ENCODE data around the gene FOXC1. TPM values are rescaled to one million over a fixed set of nuclear protein-coding genes. Genes with fewer than 3 reads are reported as not detected.

Gene FOXC1
- total and polyA plus RNA-seq, 9 of the 15 experiments (the other 6 are each of a cell fraction or from before 2014, with no cell fraction given), result not detected

GRCh38 chr6:1591243-1591642, 18.5 kb upstream of the FOXC1 start (continued):
- TF ChIP-seq DEAF1 (CRISPR knock-in tag; IDR thresholded peaks at IDR 0.05) (no peak), PKNOX1 (IDR thresholded peaks at IDR 0.05) (no peak), ZNF3 (CRISPR knock-in tag; IDR thresholded peaks at IDR 0.05) (no peak), SMC3 (conservative IDR thresholded peaks at IDR 0.05; ENCODE audit: insufficient read depth, low read depth, low read length) (no peak), ARHGAP35 (IDR thresholded peaks at IDR 0.05; ENCODE audit: partially characterized antibody) (no peak), MAFG (tag; conservative IDR thresholded peaks at IDR 0.05) (peak; percentile 75), NFYB (IDR thresholded peaks at IDR 0.05; ENCODE audit: extremely low read depth, insufficient read length) (no peak), MAFK (IDR thresholded peaks at IDR 0.05; ENCODE audit: low read length) (peak; percentile 53; the same call in 1 of the 2 replicates), TCF3 (CRISPR knock-in tag; IDR thresholded peaks at IDR 0.05) (no peak), NBN (IDR thresholded peaks at IDR 0.05; ENCODE audit: low read depth) (no peak), BCLAF1 (IDR thresholded peaks at IDR 0.05; ENCODE audit: borderline replicate concordance in 1 of 2, control insufficient read depth in 1 of 2, low read depth in 2 of 2, low read length in 1 of 2) (no peak), TRIM25 (IDR thresholded peaks at IDR 0.05; ENCODE audit: borderline replicate concordance) (no peak), HDGF (IDR thresholded peaks at IDR 0.05) (no peak), ZBED1 (IDR thresholded peaks at IDR 0.05) (no peak), NR1H2 (CRISPR knock-in tag; IDR thresholded peaks at IDR 0.05) (no peak), MITF (IDR thresholded peaks at IDR 0.05) (no peak), ZSCAN32 (CRISPR knock-in tag; IDR thresholded peaks at IDR 0.05) (no peak), PURB (CRISPR knock-in tag; IDR thresholded peaks at IDR 0.05; ENCODE audit: low read depth) (no peak), ZSCAN29 (IDR thresholded peaks at IDR 0.05) (no peak), MAFF (IDR thresholded peaks at IDR 0.05; ENCODE audit: low read length) (peak; percentile 57; the same call in 1 of the 2 replicates), ZNF274 (IDR thresholded peaks at IDR 0.05; ENCODE audit: borderline replicate concordance, low read depth, low read length) (no peak), HLTF (IDR thresholded peaks at IDR 0.05) (no peak), EP400 (IDR thresholded peaks at IDR 0.05) (no peak)

Measured in K562 (cell line).